Progenitor cell of endocrine pancreas (in vitro differentiated cells): ENCODE data around the gene ITPK1. TPM values are rescaled to one million over a fixed set of nuclear protein-coding genes. Genes with fewer than 3 reads are reported as not detected.

Experiments used
- DNase-seq: peaks from one replicate; pipeline ENCODE4 v3.0.0; 2021; ENCODE audit warnings: low spot score; ENCODE audit not compliant: unreplicated experiment
- H3K27ac Mint-ChIP-seq: 2 replicates; pipeline ENCODE4 v1.8.0; 2021; ENCODE audit warnings: mild to moderate bottlenecking, moderate library complexity, mixed read lengths
- H3K27me3 Mint-ChIP-seq: 2 replicates; pipeline ENCODE4 v1.8.0; 2021; ENCODE audit warnings: mixed read lengths
- H3K36me3 Mint-ChIP-seq: 2 replicates; pipeline ENCODE4 v1.8.0; 2022; ENCODE audit warnings: mixed read lengths; ENCODE audit not compliant: insufficient read depth
- H3K4me1 Mint-ChIP-seq: 2 replicates; pipeline ENCODE4 v1.8.0; 2021; ENCODE audit warnings: low read depth, mixed read lengths
- H3K4me3 Mint-ChIP-seq: 2 replicates; pipeline ENCODE4 v1.8.0; 2021; ENCODE audit warnings: low read depth, mild to moderate bottlenecking, moderate library complexity, mixed read lengths
- H3K9me3 Mint-ChIP-seq: 2 replicates; pipeline ENCODE4 v1.8.0; 2021; ENCODE audit warnings: low read depth, mixed read lengths
- total RNA-seq: library from RNA; stranded (reverse); gene quantifications from 2 replicates; pipeline ENCODE4 v1.2.1, GENCODE V29; 2021
- TF ChIP-seq, protein P1 (sequence below): fragments of 200-600 bp; sonication (generic); IDR thresholded peaks from one replicate; pipeline ENCODE4 v1.5.0; 2021; ENCODE audit warnings: antibody characterized with exemption, mild to moderate bottlenecking; ENCODE audit not compliant: unreplicated experiment

Gene ITPK1
- total RNA-seq, 1 donor from 2014 or later, result 72.0 TPM

DNA sequence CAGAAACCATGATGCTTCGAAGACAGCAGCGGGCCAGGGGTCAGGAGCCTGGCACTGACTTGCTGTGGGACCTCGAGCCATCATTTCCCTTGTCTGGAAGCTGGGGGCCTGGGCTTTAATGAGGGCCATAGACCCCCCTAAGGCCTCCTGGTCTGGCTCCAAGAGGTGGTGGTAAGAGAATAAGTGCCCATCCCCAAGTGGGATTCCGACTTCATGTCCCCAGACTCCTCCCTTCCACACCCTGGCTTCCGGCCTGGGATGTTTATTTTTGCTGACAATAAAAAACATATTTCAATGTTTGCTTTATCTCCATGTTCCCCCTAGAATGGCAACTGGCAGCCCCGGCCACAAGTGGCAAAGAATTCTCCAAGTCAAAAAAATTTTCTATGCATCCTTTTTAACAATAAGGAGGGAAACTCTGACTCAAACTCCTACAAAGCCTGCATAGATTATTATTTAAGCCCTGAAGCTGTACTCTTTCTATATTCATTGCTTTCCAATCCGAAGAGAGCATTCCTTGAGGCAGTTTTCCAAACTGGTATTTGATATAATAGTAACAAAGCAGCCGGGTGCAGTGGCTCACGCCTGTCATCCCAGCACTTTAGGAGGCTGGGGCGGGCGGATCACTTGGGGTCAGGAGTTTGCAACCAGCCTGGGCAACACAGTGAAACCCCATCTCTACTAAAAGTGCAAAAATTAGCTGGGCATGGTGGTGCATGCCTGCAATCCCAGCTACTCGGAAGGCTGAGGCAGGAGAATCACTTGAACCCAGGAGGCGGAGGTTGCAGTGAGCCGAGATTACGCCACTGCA is 84.0 kb downstream of the ITPK1 start:
- Mint-ChIP-seq H3K27ac (no peak overlapping the region), H3K4me1 (peaks cover 32% of the 10 kb centered on the region), H3K4me3 (no peak overlapping the region), H3K9me3 (no peaks in the 10 kb centered on the region), H3K36me3 (no peaks in the 10 kb centered on the region), H3K27me3 (no peaks in the 10 kb centered on the region)
- TF ChIP-seq, protein P1, sequence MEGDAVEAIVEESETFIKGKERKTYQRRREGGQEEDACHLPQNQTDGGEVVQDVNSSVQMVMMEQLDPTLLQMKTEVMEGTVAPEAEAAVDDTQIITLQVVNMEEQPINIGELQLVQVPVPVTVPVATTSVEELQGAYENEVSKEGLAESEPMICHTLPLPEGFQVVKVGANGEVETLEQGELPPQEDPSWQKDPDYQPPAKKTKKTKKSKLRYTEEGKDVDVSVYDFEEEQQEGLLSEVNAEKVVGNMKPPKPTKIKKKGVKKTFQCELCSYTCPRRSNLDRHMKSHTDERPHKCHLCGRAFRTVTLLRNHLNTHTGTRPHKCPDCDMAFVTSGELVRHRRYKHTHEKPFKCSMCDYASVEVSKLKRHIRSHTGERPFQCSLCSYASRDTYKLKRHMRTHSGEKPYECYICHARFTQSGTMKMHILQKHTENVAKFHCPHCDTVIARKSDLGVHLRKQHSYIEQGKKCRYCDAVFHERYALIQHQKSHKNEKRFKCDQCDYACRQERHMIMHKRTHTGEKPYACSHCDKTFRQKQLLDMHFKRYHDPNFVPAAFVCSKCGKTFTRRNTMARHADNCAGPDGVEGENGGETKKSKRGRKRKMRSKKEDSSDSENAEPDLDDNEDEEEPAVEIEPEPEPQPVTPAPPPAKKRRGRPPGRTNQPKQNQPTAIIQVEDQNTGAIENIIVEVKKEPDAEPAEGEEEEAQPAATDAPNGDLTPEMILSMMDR, result no peak
- no peak for DNase-seq

DNA sequence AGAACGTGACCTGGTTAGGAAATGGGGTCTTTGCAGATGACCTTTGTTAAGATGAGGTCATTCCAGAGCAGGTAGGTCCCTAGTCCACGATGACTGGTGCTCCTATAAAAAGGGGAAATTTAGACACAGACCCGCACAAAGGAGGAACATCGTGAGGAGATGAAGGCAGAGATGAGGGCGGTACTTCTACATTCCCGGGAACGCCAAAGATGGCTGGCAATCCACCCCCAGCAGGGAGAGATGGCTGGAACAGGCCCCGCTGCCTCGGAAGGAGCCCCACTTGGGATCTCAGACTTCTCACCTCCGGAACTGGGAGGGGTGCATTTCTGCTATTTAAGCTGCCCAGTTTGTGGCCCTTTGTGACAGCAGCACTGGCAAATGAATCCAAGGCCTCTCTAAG is 85.0 kb downstream of the ITPK1 start:
- Mint-ChIP-seq H3K27me3 (no peaks in the 10 kb centered on the region), H3K9me3 (no peaks in the 10 kb centered on the region), H3K4me3 (no peak overlapping the region), H3K4me1 (peaks cover 25% of the 10 kb centered on the region), H3K36me3 (no peaks in the 10 kb centered on the region), H3K27ac (no peak overlapping the region)
- TF ChIP-seq, protein P1, result no peak
- no peak for DNase-seq

DNA sequence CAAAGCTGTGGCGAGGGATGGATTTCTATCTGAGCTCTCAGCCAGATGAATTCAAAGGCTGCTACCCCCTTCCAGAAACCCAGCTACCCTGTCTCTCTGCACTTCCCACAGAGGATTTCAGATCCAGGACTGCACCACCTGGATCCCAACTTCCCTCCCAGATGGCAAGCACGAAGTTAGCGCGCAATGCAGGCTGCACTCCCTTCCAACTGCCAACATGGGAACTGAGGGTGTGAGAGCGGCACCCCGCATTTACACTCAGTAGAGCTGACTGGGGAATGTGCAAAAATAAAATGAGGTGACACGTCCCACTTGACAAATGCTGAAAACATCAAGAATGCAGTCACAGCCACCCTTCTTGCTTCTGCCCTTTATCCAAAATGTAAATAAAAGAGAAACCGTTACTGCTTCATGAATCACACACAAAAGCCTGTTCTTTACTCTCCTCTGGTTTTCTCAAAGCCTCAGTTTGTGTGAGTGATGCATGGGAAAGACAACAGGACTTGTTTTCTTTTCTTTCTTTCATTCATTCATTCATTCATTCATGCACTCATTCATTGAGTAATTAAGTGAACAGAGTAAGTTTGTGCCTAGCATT is 85.7 kb downstream of the ITPK1 start:
- Mint-ChIP-seq H3K4me1 (peaks cover 21% of the 10 kb centered on the region), H3K4me3 (no peak overlapping the region), H3K27ac (peak overlapping the region; percentile 12), H3K9me3 (no peaks in the 10 kb centered on the region), H3K36me3 (no peaks in the 10 kb centered on the region), H3K27me3 (no peaks in the 10 kb centered on the region)
- TF ChIP-seq, protein P1, result no peak
- no peak for DNase-seq

DNA sequence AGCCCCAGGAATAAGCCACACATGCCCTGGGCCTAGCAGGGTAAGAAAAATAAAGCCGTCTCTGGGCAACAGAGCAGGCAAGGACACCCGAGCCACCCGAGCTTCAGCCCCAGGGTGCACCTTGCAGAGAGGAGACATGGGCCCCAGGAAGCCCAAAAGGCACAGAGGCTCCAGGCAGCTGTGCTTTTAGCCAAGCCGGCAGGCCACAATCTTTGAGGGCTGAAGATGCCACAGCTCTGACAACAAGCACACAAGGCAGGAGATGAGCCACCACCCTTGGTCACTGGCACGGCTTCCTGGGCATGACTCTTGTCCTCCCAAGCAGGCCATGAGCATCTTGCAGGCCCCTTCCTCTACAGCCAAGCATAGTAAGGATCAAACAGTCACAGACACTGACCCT is 86.3 kb downstream of the ITPK1 start:
- H3K4me1 Mint-ChIP-seq, result peaks cover 21% of the 10 kb centered on the region
- TF ChIP-seq, protein P1, result no peak
- H3K36me3 Mint-ChIP-seq, result no peaks in the 10 kb centered on the region
- no peaks in the 10 kb centered on the region for H3K9me3 Mint-ChIP-seq
- H3K27ac Mint-ChIP-seq, result no peak overlapping the region
- DNase-seq, result no peak
- H3K4me3 Mint-ChIP-seq, result no peak overlapping the region
- no peaks in the 10 kb centered on the region for H3K27me3 Mint-ChIP-seq

- Mint-ChIP-seq H3K4me3 (no peak overlapping the region), H3K36me3 (no peaks in the 10 kb centered on the region), H3K27ac (no peak overlapping the region), H3K4me1 (peaks cover 23% of the 10 kb centered on the region), H3K27me3 (no peaks in the 10 kb centered on the region), H3K9me3 (no peaks in the 10 kb centered on the region)
- TF ChIP-seq, protein P1, result no peak
- DNase-seq, result no peak
These were observed 87.0 kb downstream of the ITPK1 start for GRCh38 chr14:93028724-93029076.
